Activated naive CD8-positive, alpha-beta T cell treated with anti-CD3 and anti-CD28 coated beads, Interleukin-2, amount 50 U/mL, for 16 hours (primary cell): ENCODE data around the gene SMYD3.
"Not testable (repeated sequence)": the region's sequence is repeated elsewhere in the genome, so short reads cannot be mapped to it uniquely, and the experiment has no call there.

ENCODE experiments used
- DNase-seq: peaks from one replicate; pipeline ENCODE4 v3.0.0-alpha.2; 2020; ENCODE audit warnings: low read depth, low spot score

SMYD3 gene

DNA sequence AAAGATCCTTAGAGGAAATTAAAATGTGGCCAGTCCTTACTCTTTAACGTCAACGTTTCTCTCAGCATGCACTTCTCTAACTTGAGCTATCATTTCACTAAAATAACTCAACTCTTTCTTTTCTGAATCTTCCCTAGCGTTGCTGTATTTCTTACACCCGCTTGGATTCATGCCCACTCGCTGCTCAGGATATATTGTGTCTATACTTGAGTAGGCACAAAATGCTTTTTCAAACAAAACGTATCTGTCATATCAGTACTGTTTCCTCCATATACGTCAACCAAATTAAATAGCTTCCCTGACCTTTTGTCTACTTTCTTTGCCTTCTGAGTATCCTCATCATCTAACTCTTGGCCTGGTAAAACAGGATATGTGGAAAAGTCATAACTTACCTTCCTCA lies 549.7 kb downstream of the SMYD3 start:
- no peak for DNase-seq

DNA sequence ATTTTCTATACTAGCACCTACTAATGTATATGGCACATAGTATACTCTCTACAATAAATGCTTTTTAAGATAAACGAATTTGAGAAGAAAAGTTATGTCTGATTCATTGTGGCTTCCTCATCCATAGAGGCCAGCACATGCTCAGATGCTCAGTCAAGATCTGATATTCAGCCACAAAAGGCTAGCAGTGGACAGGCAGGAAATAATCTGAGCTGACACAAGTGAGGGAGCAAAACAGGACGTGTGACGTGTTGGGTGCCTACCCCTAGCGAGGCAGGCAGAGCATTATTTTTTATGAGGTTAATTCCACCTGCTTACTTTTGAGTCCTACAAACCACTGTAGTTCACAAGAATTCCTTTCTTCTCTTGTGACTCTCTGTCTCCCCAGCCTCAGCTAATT lies 550.9 kb downstream of the SMYD3 start:
- DNase-seq, result no peak

DNA sequence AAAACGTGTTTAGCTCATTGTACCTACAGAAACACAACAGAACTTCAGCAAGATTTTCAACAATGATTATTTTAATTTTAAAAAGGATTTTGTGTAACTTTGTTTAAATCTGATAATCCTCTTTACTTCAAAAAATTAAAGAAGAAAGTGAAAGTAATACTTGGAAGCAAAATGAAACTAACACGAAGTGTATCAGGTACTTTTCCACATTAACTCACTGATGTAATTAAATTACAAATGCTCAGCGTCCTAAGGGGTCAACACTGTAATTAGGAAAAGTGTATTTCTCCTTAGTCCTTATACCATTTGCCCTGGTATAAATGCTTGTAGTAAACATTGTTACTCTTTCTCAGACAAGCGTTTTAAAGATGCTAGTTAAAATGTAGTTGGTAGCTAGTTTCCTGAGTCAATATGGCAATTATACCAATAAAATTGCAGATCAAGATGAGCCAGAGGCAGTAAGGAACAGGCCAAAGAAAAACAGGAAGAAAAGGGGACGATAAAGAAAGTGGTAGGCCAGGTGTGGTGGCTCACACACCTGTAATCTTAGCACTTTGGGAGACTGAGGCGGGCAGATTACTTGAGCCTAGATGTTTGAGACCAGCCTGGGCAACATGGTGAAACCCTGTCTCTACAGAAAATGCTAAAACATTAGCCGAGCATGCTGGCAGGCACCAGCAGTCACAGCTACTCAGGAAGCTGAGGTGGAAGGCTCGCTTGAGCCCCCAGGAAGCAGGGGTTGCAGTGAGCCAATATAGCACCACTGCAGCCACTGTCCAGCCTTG lies 553.0 kb downstream of the SMYD3 start:
- DNase-seq, result no peak

DNA sequence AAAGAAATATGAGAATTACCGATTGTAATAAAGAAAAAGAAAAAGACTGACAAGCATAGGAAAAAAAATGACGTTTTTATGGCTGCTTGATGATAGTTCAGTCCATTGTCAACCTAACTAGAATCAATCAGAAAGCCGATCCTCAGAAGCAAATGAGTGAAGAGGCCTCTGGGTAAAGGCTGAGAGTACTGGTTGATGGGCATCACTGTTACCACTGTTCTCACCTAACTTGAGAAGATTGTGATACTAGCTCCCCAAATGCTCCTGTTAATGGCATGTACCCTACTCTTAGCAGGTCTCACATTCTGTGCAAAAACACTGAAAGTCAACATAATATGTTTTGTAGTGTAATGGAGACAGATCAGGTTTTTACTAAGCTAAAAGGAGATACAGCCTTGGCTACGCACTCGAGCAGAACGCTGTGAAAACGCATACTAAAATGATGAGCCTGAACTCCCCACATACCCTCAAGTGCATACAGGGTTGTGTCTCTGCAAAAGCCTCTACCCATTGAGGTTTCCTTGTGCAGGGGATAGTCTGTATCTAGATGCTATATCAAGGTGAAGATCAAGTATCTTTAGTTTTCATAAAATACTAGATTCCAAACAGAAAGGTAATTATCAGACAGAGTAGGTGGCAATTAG lies 554.6 kb downstream of the SMYD3 start:
- DNase-seq, result no peak

DNA sequence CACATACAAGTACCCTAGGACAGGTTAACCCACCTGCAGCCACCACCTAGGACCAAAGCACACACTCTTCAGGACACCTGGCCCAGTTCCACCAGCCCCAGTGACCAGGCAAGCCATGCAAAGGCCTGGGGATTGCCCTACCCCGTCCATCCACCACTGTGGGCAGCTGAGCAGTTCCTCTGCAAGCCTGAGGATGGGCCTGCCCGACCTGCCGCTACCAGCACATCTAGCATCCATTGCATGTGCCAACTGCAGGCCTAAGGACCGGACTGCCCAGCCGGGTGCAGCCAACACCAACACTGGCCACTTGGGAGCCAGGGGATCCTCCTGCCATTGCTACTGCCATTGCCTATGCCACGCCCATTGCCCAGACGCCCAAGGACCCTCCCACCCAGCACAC lies 558.3 kb downstream of the SMYD3 start:
- no peak for DNase-seq

DNA sequence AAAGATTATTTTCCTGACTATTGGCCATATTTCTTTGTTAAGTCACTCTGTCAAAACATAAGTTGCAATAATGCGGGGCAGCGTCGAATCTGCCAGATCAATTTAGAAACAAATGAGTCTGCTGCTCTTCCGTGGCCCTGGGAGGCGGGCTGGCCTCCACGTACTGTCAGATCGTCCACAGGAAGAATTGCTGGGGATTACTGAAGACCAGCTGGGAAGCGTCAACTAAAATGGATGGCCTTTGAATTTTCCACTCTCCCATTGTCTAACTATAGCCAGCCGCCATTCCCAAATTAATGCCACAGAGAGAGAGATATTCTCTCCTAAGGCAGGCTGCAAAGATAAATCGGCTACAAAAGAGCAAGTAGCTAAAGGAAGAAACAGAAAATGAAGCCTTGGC lies 560.2 kb downstream of the SMYD3 start:
- DNase-seq, result no peak

DNA sequence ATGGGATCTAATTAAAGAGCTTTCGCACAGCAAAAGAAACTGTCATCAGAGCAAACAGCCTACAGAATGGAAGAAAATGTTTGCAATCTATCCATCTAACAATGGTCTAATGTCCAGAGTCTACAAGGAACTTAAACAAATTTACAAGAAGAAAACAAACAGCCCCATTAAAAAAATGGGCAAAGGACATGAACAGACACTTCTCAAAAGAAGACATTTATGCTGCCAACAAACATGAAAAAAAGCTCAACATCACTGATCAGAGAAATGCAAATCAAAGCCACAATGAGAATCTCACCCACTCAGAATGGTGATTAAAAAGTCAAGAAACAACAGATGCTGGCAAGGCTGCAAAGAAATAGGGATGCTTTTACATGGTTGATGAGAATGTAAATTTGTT lies 561.9 kb downstream of the SMYD3 start:
- DNase-seq, result not testable (repeated sequence)

DNA sequence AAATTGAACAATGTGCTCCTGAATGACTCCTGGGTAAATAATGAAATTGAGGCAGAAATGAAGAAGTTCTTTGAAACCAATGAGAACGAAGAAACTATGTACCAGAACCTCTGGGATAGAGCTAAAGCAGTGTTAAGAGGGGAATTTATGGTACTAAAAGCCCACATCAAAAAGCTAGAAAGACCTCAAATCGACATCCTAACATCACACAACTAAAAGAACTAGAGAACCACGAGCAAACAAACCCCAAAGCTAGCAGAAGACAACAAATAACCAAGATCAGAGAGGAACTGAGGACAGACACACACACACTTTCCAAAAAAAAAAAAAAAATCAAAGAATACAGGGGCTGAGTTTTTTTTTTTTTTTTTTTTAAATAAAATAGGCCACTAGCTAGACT lies 564.2 kb downstream of the SMYD3 start:
- DNase-seq, result no peak

DNA sequence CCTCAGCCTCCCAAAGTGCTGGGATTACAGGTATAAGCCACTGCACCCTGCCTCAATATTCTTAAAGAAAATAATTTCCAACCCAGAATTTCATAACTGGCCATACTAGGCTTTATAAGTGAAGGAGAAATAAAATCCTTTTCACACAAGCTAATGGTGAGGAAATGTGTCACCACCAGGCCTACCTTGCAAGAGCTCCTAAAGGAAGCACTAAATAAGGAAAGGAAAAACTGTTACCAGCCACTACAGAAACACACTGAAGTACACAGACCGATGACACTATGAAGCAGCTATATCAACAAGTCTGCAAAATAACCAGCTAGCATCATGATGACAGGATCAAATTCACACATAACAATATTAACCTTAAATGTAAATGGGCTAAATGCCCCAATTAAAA lies 565.3 kb downstream of the SMYD3 start:
- not testable (repeated sequence) for DNase-seq

DNA sequence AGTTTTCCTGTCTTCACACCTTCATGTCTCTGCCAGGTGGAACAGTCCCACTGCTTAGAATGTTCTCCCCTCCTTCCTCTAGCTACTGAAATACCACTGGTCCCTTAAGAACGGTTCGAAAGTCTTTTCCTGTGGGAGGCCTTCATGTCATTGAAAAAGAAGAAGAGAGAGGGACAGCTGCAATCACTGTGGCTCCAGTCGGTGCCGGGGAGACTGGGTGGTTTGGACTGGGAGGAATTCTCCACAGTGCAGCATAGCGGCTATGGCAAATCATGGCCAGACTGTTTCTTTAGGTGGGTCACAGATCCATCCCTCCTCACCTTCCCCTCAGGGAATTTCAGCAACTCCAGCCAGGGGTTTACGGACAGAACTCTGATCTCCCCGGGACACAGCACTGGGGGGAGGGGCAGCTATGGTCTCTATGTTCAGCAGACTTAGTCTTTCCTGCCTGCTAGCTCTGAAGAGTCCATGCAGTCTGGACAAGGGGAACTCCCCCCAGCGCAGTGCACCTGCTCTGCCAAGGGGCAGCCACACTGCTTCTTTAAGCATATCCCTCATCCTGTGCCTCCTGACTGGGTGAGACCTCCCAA lies 567.2 kb downstream of the SMYD3 start:
- DNase-seq, result no peak

DNA sequence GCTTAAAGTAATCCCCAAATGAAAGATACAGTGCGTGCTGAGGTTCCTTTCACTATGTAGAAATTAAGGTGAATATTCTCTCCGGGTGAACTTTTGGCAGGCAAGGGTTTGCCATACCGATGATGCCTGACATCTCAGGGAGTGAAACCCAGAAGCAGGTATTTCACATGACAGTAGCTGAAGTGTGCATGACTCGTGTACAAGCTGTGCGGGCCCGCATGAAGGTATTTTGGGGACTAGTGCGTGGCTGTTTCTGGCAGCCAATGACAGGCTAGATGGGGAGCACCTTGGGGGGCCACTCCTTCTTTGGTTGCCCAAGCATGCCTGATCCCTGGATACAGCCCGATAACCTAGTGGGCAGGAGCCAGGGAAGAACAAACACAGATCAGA lies 569.0 kb downstream of the SMYD3 start:
- DNase-seq, result no peak

DNA sequence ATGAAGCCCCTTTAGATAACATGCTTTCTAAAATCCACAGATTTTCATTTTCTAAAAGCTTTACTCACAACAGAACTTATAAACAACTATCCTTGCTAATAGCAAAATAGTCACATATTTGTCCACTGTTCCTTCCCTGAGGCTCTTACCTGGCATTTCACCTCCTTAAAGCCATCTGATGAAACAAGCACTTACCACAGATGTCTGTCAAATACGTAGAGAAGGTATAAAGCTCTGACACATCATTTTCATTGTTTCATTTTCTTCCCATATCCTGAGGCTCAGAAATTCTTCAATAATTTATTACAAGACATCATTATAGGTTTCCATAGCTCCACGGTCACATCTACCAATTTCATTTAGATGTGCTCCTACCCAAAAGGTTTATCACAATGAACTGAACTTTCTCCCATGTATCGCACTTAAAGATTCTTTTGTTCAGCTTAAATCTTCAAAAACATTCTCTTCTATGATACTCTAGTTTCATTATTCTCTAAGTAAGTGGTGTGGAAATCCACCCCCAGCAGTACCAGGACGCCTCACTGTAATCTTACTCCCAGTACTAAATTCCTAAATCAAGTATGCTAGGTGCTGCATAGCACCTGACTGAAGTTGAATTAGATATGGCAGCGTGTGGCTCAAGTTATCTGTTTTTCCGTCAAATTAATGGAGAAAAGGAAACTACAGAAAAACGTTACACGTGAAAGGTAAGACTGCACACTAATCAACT lies 569.6 kb downstream of the SMYD3 start:
- no peak for DNase-seq

DNA sequence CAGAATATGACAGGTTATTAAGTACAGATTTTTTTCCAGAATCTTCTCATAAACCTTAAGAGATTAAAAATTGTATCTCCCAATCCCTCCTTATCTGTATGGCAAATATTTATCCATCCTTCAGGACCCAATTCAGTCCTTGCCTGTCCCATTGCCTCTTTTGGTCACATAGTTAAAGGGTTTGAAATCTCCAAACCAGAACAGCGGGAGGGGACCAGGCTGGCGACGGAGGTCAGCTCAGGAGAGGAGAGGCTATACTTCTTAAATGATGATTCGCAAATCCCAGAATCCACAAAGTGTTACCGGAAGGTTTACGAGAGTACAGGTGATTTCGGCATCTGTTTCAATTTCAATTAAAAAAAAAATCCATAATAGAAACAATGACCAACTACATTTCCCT lies 572.7 kb downstream of the SMYD3 start:
- DNase-seq, result no peak

DNA sequence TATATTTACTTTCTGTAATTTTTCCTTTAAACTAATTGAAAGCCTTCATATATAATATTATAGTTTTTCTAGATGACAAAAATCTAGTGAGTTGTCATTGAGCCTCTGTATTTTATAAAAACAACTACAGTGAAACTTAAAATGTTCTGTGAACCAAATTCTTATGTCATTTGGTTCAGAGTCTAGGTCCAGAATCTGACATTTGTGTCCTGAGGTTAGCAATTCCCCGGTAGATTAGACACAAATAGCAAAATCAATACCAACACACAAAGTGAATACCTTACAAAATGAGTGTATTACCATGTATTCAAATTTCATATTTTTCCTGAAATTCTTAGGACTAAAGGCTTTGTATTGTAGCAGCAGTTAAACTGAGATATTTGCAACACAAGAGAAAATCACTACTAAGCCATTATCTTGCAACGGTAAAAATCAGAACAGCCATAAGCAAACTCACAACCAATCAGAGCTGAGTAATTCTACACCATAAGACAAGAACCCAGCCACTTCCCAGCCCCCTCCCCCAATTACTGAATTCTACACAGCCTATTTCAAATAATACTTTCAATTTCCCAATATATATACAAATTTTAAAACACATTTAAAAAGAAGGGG lies 573.5 kb downstream of the SMYD3 start:
- no peak for DNase-seq

DNA sequence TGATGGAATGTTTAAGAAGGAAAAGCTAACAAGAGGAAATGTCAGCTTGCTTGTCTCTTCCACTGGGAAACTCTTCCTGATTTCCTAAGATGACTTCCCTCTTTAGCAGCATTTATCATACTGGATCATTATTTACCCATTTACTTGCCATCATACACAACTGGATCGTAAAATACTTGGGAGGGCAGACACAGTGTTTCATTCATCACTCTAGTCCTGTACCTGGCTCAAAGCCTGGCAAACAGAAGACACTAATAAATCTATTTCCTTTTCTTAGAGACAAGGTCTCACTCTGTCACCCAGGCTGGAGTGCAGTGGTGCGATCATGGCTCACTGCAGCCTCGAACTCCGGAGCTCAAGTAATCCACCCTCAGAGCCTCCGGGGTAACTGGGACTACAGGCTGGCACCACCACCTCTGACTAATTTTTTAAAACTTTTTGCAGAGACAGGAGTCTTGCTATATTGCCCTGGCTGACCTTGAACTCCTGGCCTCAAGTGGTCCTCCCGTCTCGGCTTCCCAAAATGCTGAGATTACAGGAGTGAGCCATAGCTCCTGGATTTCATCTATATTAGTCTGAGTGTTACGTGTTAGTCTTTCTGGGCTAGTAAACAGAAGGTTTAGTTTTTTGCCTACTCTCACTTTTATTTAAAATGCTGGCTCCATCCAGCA lies 574.6 kb downstream of the SMYD3 start:
- no peak for DNase-seq

DNA sequence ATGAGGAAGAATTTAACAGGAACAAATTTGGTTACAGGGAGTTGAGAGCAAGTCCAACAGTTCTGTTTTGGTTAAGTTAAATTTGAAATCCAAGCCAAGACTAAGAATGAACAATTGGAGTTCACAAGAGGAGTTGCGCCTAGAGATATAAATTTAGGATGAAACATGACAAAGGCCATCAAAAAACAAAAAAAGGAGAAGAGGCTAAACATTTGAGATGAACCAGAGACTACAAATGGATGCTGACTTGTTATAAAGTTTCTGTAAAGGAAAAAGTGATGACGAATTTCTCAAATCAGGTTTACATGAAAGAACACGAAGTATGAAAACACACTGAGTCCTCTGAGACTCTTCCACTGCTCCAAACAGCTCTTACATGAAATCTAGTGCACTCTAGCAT lies 575.6 kb downstream of the SMYD3 start:
- DNase-seq, result no peak

DNA sequence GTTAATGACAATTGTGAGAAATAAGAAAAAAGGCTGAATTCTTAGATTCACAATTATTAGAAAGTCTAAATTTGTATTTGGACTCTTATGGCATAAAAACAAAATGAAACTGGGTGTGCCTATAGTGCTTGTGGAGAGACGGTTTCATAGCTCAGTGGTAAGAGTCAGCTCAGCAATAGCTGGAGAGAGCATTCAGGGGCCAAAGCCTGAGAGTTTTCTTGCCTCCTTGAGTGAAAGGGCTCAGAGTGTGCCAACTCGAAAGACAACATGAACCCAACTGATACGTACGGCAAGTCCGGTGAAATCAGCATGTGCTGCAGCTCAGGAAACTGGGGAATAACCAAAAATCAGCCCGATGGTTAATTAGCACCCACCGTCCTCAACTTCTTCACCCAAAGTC lies 577.9 kb downstream of the SMYD3 start:
- DNase-seq, result no peak

DNA sequence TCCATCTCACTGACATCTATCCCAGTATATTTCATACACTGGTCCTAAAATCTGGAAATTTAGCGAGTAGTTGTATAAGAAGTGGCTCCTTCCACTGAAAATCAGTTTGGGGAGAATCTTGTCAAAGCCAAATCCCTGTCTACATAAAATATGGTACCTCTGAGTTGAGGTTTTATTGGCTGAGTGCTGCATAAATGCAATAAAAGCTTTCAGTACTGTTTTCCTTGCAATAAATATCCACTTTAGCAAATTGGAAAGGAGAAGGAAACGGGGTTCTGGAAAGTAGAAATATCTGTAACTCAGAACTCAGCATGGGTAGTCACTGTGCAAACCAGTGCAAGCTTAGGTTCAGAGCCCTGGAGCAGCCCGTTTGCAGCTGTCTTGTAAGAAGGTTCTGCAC lies 580.2 kb downstream of the SMYD3 start:
- no peak for DNase-seq

DNA sequence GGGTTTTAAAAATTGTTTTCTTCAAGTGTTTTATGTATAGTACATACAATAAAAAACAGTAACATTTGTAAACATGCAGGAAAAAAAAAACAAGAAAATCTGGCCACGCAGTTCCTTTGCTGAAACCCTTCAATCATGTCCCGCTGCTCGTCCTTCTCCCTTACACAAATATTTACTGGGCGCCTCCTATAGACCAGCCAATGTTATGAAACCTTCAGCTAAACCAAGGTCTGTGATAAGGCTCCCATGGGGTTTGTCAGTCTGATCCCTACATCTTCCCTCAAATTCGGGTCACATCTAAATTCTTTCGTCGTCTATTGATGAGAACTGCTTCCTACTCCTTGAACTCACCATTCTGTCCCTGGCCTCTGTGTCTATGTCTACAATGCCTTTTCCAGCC lies 583.9 kb downstream of the SMYD3 start:
- DNase-seq, result no peak

DNA sequence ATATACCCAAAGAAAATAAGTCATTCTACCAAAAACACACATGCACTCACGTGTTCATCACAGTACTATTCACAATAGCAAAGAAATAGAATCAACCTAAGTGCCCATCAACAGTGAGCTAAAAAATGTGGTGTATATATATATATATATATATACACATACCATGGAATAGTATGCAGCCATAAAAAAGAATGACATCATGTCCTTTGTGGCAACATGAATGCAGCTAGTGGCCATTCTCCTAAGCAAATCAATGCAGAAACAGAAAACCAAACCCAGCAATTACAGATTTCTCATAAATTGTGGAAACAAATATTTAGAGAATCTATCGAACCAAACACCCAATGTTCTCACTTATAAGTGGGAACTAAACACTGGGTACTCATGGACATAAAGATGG lies 585.7 kb downstream of the SMYD3 start:
- no peak for DNase-seq

DNA sequence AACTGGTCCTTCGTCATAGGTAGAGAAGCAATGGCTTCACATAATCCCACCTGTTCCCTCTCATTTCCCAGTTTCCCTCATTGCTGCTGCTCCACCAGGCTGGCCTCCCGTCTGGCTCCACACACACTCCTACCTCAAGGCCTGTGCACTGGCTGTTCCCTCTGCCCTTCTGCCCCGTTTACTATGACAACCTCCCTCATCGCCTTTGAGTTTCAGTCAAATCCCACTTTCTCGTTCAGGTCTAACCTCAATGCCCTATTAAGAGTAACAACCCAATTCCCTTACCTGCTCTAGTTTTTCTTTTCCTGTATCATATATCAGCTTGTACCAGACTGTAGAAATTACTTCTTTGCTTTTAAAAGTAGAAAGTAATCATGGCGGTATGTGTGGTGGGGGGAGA lies 589.7 kb downstream of the SMYD3 start:
- no peak for DNase-seq

DNA sequence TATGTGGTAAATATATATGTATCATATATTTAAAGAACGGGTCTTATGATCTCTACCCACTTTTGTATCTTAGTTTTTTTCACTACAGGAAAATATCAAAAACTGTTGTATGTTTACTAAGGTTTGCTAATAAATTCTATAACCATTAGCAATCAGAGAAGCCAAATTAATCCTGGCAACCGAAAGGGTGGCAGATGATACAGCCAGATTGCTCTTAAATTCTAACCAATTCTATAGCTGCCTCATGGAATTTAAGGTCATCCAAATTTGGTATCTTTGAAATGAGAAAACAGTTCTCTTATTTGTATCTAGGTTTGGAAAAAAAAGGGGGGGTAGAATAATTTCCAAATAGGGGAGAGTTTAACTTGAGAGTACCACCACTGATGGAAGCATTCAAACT lies 591.2 kb downstream of the SMYD3 start:
- no peak for DNase-seq
